ENCODE measurements around the gene MAK.
"Not testable (repeated sequence)": the region's sequence is repeated elsewhere in the genome, so short reads cannot be mapped to it uniquely, and the experiment has no call there.

The MAK gene

DNA sequence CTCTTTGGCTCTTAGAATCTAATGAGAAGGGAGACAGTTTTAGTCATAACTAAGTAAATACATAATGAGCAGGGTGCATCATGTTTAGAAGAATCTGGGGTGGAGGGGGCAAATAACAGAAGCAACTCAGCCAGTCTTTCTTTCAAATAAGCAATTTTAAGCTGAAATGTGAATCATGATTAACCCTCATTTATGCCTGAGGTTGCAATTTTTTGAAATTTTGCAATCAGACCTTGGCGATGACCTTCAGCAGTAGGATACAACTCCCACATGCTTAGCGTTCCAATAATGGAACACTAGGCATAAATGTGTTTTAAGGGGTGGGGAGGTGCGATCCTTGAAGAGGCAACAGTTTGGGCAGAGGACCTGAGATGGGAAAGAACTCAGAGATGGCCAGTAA, 60.1 kb downstream of the MAK start:
- no peak for DNase-seq

DNA sequence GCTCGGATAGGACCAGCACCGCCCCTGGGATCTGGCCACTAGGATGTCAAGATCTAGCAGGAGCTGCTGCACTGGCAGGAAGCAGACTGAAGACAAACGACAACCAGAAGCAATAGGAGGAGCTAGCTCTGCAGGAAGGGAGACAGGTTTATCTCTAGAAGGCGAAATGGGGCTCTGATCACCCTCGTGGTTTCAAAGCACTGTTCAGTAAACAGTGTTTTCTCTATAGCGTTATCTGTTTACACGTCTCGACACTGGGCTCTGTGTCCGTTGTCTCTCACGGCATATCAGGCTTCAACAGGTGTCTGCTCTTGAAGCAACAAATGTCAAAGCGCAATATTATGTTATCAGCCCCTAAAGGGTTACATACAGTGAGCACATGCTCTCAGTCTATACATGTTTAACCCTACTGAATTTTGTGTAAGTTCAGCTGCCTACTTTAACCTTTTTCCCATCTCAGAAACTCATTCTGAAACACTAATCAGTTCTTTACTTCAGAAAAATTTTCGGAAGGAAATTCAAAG, 66.9 kb downstream of the MAK start:
- no peak for DNase-seq

DNA sequence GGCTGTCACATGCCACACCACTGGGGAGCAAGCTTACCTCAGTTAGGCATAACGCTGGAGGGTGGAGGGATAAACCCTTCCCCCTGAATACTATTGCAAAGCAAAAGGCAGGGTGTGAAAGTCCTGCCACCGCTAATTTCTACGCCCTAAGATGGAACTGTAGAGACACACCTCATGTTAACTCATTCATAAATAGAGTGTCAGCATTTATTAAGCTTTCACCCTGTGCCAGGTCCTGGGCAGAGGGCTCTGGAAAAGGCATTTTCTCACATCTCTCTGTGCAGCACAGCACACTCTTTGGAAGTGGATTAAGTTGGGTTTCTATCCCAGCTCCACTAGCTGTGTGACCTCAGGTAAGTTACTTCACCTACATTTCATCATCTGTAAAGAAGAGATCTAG, 68.9 kb downstream of the MAK start:
- no peak for DNase-seq

DNA sequence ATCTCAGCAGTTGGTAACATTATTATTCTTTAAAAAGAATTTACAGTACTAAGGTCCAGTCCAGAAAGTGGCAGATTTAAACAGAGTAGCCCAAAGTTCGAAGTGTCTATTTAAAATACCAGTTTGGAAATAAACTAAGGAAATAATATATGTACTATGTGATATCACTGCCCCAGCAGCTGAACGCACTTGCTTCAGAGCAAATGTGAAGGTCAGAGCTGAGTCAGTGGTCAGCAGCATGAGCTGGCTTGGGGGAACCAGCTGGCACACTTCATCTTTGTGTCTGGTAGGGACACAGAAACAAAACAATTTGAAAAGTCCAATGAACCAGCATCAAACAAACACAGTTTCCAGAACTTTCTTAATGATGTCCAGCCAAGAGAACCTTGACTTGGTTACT, 75.3 kb downstream of the MAK start:
- DNase-seq, result no peak

DNA sequence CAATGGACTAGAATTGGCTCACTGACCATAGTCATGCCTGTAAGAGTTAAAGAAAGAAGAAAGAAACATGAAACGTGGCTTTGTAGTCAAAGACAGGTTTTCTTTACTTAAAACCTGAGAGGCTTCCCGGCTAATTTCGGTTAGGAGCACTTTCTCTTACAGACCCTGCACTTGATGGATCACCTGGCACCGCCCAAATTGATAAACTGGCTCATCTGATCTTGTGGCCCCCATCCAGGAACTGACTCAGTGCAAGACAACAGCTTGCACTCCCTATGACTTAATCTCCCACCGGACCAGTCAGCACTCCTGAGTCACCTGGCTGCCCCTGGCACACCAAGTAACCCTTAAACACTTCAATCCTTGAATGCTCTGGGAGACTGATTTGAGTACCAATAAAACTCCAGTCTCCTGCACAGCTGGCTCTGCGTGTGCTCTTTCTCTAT, 78.4 kb downstream of the MAK start:
- DNase-seq, result no peak

DNA sequence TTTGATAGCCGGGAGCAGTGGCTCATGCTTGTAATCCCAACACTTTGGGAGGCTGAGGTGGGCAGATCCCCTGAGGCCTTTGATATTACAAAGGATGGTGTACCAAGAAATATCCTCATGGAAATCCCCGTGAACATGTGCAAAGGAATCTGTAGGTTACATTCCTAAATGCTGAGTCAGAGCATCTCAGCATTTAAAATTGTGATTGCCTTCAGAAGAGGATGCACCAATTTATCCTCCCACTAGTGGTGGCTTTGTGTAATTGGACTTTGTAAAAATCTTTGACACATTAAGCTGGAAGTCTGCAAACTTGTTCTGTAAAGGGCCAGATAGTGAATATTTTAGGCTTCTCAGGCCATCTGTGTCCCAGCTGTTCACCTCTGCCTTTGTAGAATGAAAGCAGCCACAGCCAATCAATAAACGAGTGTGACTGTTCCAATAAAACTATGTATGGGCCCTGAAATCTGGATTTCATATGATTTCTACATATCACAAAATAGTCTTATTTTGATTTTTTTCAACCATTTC, 79.0 kb downstream of the MAK start:
- DNase-seq, result no peak

DNA sequence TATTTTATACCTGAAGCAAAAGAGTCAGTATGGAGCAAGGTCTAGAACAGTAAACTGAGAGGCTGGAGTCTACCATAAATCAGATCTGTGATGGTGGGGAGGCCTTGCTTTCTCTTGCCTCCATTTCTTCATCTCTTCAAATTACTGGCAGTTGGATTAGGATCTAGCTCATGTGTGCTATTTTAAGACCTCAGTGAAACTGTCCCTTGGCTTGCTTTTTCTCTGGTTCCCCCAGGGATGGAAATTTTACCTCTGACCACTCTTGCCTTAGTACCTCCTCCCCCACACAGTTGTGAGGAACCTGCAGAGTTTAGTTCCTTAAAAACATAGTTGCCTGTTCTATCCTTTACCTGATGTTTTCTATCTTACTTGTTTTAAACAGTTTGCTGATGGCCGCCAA, 82.3 kb downstream of the MAK start:
- DNase-seq, result no peak

DNA sequence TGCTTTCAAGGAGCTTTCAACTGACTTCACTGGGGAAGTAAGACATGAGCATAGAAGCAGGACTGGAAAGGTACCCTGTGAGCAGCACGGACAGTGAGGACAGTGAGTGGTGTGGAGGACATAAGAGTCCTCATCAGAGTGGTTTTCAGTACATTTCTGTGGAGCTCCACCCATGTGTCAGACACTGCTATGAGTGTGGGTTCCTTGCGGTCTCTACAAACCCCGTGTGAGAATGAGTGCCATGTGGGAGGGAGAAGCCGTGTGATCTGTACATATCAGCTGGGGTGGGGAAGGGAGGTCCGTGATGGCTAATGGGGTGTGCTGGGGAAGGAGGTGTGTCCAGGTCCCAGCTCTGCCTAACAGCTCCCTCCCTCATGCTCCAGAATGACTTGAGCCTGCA, 86.6 kb downstream of the MAK start:
- DNase-seq, result not testable (repeated sequence)

DNA sequence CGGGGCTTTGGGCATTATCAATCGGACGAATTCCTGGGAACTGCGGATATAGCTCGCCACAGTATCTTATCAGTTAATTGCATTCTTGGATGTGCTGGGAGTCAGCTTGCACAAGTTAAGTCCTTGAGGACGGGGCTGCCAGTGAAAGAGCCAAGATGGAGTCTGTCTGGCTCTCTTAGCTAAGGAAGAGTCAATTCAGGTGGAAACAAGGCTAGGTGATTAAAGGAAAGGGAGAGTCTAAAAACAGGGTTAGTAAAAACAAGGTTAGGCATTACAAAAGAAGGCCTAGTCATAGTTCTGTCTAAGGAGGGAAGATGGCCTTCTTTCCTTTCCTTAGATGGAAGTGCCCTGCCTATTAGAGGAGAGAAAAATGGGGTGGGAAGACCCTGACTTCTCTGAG, 87.8 kb downstream of the MAK start:
- DNase-seq, result not testable (repeated sequence)

DNA sequence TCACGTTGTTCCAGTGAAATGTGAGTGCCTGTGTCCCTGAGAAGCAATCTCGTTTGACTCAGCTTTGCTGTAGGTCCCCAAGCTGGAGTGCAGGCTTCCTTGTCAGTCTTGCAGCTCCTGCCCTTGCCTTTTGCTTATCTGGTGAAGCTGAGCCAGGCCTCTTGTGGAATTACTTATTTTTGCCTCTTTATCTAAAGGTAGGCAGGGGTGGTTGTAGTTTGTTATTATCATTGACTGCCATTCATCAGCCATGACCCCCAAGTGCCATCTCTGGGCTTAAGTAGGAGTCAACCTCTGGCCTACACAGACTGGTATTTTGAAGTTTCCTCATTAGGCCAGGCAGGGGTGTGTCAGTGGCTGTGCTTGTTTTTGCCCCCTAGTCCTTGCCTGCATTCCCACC, 88.6 kb downstream of the MAK start:
- no peak for DNase-seq

DNA sequence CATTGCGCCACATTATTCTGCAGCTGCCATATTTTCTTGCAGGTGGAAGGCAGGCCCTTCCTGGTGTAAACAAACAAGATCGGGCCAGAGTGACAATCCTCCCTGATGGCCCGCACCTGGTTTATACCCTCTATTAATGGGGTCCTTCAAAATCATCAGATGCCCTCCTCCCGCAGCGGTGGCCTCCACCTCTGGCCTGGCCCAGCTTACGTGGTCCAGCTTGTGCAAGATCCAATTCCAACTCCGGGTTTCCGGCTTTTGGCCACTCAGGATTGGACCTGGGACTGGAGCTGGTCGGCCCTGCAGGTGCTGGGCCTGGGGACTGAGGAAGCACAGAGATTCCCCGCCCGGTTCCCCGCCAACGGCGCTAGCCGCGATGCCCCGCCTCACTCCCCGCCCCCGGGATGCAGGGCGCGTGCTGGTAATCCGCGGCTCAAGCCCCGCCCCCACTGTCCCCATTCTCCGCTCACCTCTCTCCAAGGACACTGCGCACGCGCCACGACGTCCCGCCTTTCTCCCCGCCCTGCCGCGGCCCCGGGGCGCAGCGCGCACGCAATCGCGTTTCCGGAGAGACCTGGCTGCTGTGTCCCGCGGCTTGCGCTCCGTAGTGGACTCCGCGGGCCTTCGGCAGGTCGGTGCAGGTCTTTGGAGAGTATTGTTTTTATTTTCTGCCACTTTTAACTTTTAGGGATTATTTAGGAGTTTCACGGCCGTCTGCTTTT, 90.9 kb downstream of the MAK start, which contains the start of gene TMEM14B:
TMEM14B (plus strand) TSS at position 555 of the 722 bp plus-strand sequence. CDS start 1,441 bp downstream, outside the sequence.
- DNase-seq, result peak; percentile 100

DNA sequence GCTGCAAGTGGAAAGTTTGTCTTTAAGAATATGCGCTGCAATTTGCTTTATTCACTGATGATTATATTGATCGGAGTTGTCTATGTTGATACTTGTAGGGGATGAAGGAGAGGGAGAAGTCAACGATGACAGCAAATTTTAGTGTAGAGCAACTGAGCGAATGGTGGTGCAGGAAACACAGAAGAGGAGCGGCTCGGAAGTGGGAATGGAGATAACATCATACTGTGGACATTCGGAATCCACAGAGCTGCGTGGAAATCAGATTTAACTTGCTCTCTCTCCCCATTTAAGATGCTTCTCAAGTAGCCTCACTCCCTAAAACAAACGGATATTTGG, 91.5 kb downstream of the MAK start:
- no peak for DNase-seq

DNA sequence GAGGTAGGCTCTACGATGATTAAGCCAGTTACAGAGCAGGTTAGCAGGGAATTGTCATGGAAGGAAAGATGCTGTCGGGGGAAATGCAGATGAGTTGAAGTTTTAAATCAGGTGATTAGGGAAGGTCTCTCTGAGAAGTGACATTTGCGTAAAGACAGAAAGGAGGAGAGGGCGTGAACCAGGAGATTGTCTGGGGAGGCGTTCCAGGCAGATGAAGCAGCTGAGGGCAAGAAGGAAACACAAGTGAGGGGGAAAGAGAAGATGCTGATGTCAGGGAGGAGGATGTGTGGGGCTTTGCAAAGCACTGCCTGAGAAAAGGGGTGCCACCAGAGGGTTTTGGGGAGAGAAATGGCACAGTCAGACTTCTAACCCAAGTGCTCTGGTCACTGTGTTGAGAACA, 93.2 kb downstream of the MAK start:
- no peak for DNase-seq

DNA sequence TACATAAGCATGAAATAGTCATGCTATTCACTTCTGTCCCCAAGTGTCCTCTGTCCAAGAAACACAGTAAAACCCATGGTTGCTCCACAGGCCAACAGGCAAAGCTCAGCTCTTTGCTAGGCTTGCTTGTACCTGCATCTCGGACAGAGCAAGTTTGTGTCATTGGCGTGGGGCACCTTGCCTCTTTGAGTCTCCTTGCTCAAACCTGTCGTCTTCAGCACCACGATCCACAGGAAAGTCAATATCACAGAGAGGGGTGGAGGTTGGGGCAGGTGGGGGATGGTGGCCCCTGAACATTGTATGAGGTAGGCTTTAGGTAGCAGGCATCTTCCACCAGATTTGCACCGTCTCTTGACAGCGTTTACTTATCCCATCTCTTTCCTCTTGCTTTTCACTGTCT, 94.8 kb downstream of the MAK start:
- no peak for DNase-seq

DNA sequence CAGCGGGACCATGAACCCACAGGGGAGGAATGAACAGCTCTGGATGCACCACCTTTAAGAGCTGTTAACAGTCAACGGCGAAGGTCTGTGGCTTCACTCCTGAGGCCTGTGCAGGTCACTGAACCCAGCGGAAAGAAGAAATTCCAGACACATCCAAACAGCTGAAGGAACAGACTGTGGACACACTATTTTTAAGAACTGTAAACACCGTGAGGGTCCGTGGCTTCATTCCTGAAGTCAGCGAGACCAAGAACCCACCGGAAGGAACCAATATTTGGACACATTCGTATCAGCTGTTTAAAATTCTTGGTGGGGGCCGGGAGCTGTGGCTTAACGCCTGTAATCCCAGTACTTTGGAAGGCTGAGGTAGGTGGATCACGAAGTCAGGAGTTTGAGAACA, 96.1 kb downstream of the MAK start:
- DNase-seq, result no peak

DNA sequence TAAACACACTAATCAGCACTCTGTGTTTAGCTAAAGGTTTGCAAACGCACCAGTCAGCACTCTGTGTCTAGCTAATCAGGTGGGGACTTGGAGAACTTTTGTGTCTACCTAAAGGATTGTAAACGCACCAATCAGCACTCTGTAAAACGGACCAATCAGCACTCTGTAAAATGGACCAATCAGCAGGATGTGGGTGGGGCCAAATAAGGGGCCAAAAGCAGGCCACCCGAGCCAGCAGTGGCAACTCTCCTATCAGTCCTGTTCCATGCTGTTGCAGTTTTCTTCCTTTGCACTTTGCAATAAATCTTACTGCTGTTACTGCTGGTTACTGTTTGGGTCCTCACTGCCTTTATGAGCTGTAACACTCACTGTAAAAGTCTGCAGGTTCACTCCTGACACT, 96.7 kb downstream of the MAK start:
- not testable (repeated sequence) for DNase-seq

DNA sequence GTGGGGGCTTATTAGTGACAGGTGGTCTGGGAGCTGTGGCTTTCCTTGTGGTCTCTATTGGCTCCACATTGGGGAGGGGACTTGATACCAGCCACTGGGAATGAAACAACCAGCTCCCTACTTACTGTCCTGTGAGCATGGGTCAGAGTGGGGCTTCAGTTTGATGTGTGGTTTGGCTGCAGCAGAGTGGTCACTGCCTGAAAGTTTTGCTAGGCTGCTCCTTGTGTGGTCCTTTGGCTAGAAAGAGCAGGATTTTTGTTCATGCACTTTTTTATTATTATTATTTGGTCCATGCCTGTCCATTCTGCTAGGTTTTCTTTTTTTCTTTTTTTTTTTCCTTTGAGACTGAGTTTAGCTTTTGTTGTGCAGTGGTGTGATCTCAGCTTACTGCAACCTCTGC, 98.3 kb downstream of the MAK start:
- no peak for DNase-seq

DNA sequence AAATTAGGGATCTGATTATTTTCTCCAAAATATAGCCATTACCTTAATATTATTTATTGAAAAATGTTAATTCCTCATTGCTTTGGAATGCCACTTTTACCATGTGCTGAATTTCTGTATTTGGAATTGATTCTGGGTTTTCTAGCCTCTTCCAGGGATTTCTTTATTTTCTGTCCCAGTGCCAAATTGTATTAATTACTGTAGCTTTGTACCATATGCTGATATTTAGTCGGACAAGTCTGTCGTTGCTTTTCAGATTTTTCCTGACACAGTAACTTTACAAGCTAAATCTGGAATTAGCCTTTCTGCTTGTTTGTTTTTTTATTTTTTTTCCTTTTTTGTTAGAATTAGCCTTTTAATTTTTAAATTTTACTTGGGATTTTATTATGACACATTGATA, 101.6 kb downstream of the MAK start:
- no peak for DNase-seq

DNA sequence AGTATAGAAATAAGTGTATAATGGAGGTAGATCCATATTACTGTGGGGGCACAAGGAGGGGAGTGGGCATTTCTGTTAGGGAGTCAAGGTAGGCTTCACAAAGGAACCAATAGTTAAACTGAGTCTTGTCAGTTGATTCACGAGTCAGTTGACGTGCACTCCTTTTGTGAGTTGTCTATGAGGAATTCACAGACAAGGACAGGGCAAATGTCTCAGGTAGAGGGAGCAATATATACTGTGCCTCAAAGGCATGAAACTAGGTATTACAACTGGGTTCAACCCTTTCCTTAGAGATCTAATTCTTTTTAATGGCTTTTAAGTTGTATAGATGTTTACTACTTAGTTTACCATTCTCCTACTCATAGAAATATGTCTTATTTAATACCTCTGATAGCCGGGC, 104.5 kb downstream of the MAK start:
- DNase-seq, result no peak

DNA sequence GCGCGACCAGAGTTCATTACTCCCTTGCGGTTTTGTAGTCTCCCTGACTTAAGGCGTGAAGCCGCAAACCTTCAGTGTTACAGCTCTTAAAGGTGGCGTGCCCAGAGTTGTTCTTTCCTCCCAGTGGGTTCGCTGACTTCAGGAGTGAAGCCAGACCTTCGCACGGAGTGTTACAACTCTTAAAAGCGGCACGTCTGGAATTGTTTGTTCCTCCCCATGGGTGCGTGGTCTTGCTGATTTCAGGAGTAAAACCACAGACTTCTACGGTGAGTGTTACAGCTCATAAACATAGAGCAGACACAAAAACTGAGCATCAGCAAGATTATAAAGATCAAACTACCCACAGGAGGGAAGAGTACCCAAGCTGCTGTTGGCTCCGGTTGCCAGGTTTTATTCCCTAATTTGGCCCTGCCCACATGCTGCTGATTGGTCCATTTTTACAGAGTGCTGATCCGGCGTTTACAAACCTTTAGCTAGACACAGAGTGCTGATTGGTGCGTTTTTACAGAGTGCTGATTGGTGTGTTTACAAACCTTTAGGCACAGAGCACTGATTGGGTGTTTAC, 105.1 kb downstream of the MAK start:
- DNase-seq, result no peak

DNA sequence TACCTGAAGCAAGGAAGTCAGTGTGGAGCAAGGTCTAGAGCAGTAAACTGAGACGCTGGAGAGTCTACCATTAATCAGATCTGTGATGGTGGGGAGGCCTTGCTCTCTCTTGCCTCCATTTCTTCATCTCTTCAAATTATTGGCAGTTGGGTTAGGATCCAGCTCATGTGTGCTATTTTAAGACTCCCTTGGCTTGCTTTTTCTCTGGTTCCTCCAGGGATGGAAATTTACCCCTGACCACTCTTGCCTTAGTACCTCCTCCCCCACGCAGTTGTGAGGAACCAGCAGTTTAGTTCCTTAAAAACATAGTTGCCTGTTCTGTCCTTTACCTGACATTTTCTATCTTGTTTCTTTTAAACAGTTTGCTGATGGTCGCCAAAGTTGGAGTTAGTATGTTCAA, 108.1 kb downstream of the MAK start:
- no peak for DNase-seq

DNA sequence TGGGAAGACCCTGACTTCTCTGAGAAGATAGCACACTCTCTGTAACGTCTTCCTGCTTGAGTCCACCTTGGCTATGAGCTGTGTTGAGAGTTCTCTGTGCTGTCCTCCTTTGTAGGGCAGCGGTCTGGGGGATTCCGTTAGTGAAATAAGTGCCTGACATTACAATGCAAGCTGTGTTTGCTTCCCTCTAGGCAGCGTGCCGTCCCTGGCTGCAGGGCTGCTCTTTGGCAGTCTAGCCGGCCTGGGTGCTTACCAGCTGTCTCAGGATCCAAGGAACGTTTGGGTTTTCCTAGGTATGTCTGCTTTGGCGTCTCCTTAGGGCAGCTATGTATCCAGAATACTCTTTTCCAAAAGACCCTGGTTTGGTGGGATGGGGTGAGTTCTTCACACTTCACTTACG, 112.6 kb downstream of the MAK start:
- DNase-seq, result no peak

DNA sequence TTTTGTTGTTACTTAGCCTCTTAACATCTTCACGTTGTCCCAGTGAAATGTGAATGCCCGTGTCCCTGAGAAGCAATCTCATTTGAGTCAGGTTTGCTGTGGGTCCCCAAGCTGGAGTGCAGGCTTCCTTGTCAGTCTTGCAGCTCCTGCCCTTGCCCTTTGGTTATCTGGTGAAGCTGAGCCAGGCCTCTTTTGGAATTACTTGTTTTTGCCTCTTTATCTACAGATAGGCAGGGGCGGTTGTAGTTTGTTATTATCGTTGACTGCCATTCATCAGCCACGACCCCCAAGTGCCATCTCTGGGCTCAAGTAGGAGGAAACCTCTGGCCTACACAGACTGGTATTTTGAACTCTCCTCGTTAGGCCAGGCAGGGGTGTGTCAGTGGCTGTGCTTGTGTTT, 113.3 kb downstream of the MAK start:
- no peak for DNase-seq

DNA sequence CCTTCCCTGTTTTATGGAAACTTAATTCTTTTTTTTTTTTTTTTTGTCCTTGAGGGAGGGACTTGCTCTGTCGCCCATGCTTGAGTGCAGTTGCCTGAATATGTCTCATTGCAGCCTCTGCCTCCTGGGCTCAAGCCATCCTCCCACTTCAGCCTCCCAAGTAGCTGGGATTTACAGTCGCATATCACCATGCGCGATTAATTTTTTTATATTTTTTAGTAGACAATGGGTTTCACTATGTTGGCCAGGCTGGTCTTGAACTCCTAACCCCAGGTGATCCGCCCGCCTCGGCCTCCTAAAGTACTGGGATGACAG, 114.8 kb downstream of the MAK start:
- no peak for DNase-seq
